Measurements from ENCODE around the gene GALNT10.

Gene GALNT10

GRCh38 chr5:154203798-154204578, 13.5 kb downstream of the GALNT10 start:
- DNase-seq (ENCODE audit: low spot score): no peak

GRCh38 chr5:154205441-154206117, 15.0 kb downstream of the GALNT10 start:
- DNase-seq (ENCODE audit: low spot score): no peak

GRCh38 chr5:154206311-154206710, 15.8 kb downstream of the GALNT10 start:
- no peak for DNase-seq (ENCODE audit: low spot score)

- no peak for DNase-seq (ENCODE audit: low spot score)
These were observed 16.7 kb downstream of the GALNT10 start for GRCh38 chr5:154207204-154207603.

- no peak for DNase-seq (ENCODE audit: low spot score)
These were observed 19.1 kb downstream of the GALNT10 start for GRCh38 chr5:154209591-154210081.

GRCh38 chr5:154210163-154210562, 19.6 kb downstream of the GALNT10 start:
- DNase-seq (ENCODE audit: low spot score): no peak

- DNase-seq (ENCODE audit: low spot score): no peak
These were observed 21.3 kb downstream of the GALNT10 start for GRCh38 chr5:154211641-154212390.

- DNase-seq (ENCODE audit: low spot score): no peak
These were observed 23.1 kb downstream of the GALNT10 start for GRCh38 chr5:154213592-154213991.

GRCh38 chr5:154214371-154215106, 24.0 kb downstream of the GALNT10 start:
- DNase-seq (ENCODE audit: low spot score): no peak

- no peak for DNase-seq (ENCODE audit: low spot score)
These were observed 25.2 kb downstream of the GALNT10 start for GRCh38 chr5:154215571-154216325.

- DNase-seq (ENCODE audit: low spot score): no peak
These were observed 26.9 kb downstream of the GALNT10 start for GRCh38 chr5:154217462-154217861.

- no peak for DNase-seq (ENCODE audit: low spot score)
These were observed 28.3 kb downstream of the GALNT10 start for GRCh38 chr5:154218786-154219185.

GRCh38 chr5:154220625-154221024, 30.1 kb downstream of the GALNT10 start:
- DNase-seq (ENCODE audit: low spot score): peak; percentile 77

GRCh38 chr5:154221371-154221896, 30.9 kb downstream of the GALNT10 start:
- DNase-seq (ENCODE audit: low spot score): peak; percentile 86

GRCh38 chr5:154222414-154222813, 31.9 kb downstream of the GALNT10 start:
- DNase-seq (ENCODE audit: low spot score): no peak

GRCh38 chr5:154223320-154223719, 32.8 kb downstream of the GALNT10 start:
- no peak for DNase-seq (ENCODE audit: low spot score)

- DNase-seq (ENCODE audit: low spot score): no peak
These were observed 36.6 kb downstream of the GALNT10 start for GRCh38 chr5:154227090-154227489.

GRCh38 chr5:154228696-154229095, 38.2 kb downstream of the GALNT10 start:
- DNase-seq (ENCODE audit: low spot score): no peak

- no peak for DNase-seq (ENCODE audit: low spot score)
These were observed 40.0 kb downstream of the GALNT10 start for GRCh38 chr5:154230526-154230925.

GRCh38 chr5:154234551-154234950, 44.0 kb downstream of the GALNT10 start:
- no peak for DNase-seq (ENCODE audit: low spot score)

- no peak for DNase-seq (ENCODE audit: low spot score)
These were observed 45.5 kb downstream of the GALNT10 start for GRCh38 chr5:154236011-154236410.
